Adrenal gland (tissue), 5 donors: Measurements from ENCODE around the gene H2AZ2.

ENCODE experiments used
- POLR2A ChIP-seq, 2 donors: fragments of 450-650 bp; IDR thresholded peaks; one replicate each; pipeline ENCODE4 v1.6.1; 2017; ENCODE audit warnings: antibody characterized with exemption in 2 of 2, mild to moderate bottlenecking in 2 of 2, moderate library complexity in 1 of 2
- TF ChIP-seq, protein P1 (sequence below), 6 experiments: fragments of 450-650 bp in 4 of 6; fragments of 200-600 bp in 2 of 6; sonication (generic) in 1 of 6; IDR thresholded peaks; 1 replicate in 5 of 6; 2 replicates in 1 of 6; pipeline versions ENCODE4 v1.5.1 to v1.8.0; 2016 to 2021; ENCODE audit warnings: antibody characterized with exemption in 6 of 6, mild to moderate bottlenecking in 2 of 6, moderate library complexity in 1 of 6
- donor health status: DM: no; HTN: no; CAD: no.

DNA sequence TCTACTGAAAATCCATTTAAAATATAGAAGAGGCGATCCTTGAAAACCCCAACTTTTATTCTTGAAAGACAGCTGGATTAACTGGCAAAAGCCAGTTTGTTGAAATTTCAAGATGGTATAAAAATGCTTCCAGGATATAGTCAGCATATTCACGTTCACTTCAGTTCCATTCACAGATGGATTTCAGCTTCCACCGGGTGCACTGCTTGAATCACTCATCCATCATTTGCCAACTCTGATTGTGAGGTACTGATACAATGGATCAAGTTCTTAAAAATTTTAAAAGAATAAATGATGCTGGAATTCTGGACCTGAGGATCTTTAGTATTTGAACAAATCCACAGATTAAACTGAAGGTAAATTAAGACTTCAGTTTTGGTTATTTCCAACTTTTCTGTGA, 35.0 kb upstream of the H2AZ2 start:
- TF ChIP-seq, protein P1, sequence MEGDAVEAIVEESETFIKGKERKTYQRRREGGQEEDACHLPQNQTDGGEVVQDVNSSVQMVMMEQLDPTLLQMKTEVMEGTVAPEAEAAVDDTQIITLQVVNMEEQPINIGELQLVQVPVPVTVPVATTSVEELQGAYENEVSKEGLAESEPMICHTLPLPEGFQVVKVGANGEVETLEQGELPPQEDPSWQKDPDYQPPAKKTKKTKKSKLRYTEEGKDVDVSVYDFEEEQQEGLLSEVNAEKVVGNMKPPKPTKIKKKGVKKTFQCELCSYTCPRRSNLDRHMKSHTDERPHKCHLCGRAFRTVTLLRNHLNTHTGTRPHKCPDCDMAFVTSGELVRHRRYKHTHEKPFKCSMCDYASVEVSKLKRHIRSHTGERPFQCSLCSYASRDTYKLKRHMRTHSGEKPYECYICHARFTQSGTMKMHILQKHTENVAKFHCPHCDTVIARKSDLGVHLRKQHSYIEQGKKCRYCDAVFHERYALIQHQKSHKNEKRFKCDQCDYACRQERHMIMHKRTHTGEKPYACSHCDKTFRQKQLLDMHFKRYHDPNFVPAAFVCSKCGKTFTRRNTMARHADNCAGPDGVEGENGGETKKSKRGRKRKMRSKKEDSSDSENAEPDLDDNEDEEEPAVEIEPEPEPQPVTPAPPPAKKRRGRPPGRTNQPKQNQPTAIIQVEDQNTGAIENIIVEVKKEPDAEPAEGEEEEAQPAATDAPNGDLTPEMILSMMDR (IDR thresholded peaks at IDR 0.05), result no peak
- no peak for TF ChIP-seq POLR2A (IDR thresholded peaks at IDR 0.05)
